ENCODE results near the gene PBXIP1. TPM values are rescaled to one million over a fixed set of nuclear protein-coding genes. Genes with fewer than 3 reads are reported as not detected.
A peak's percentile ranks its signal among the peaks of the same experiment; 100 is the strongest.
"Not testable (repeated sequence)": the region's sequence is repeated elsewhere in the genome, so short reads cannot be mapped to it uniquely, and the experiment has no call there.

PBXIP1 gene
- total RNA-seq, 1 donor from 2014 or later, result 23.6 TPM

DNA sequence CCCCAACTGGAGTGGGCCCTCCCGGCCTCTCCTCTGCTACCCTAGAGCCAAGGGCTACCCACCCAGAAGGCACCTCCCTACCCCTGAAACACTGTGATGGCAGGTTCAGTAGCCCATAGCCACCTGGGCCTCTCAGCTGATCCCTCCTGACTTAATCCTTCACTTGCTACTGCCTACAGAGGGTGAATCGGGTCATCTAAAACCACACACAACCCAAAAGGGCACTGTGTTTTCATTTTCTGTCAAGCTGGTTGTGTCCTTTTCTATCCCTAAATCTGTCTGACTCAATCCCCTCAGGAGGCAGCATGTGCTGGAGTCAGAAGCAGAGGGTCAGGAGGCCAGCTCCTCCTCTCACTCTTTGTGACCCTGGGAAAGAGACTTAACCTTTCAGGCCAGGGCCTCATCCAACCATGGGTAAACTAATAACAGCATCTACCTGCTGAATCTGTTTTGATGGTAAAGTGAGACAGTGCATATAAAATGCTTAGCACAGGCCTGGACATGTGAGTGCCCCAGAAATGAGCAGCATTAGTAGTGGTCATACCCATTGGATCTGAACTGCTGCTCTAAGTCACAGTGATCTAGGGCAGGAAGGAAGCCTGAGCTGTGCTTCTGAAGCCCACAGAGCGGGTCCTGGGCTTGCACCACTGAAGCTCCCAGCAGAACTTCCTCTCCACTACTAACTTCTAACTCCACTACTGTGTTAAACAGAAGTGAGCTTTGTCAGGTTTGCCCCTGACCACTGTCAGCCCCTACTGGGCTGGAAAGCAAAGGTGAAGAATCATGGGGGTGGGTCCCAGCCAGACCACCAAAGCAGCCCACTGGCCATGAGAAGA, 30.3 kb downstream of the PBXIP1 start:
- H3K4me1 Mint-ChIP-seq (ENCODE audit: low read depth), result peaks cover 9% of the 10 kb centered on the region
- no peak for DNase-seq (ENCODE audit: low spot score)
- peaks cover 53% of the 10 kb centered on the region for H3K36me3 Mint-ChIP-seq (ENCODE audit: low read depth)
- H3K9me3 Mint-ChIP-seq, result no peaks in the 10 kb centered on the region
- peak overlapping the region; percentile 9 for H3K27ac Mint-ChIP-seq
- H3K4me3 Mint-ChIP-seq (ENCODE audit: low read depth), result no peak overlapping the region
- intact Hi-C loops (cut with micrococcal nuclease), result no loop called here
- H3K27me3 Mint-ChIP-seq (ENCODE audit: low read depth), result no peaks in the 10 kb centered on the region

DNA sequence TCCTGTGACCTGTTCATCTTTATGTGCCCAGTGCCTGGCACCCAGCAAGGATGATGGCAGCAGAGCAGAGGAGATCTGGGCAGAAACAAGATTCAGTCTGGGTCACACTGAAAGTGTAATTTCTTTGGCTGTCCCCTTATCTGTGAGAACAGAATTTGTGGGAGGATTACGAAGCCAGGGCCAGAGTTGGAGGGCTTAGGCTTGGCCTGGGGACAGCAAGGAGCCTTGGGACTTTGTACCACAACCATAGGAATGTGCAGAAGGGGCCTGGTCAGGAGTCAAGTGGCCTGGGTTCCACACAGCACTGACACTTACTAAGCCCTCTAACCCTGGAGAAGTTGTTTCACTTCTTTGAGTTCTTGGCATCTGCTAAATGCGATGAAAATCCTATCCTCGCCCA, 32.2 kb downstream of the PBXIP1 start:
- Mint-ChIP-seq H3K4me1 (ENCODE audit: low read depth) (peaks cover 9% of the 10 kb centered on the region), H3K9me3 (no peaks in the 10 kb centered on the region), H3K27ac (no peak overlapping the region), H3K4me3 (ENCODE audit: low read depth) (no peak overlapping the region), H3K36me3 (ENCODE audit: low read depth) (peaks cover 40% of the 10 kb centered on the region), H3K27me3 (ENCODE audit: low read depth) (no peaks in the 10 kb centered on the region)
- intact Hi-C loops (cut with micrococcal nuclease), result no loop called here
- DNase-seq (ENCODE audit: low spot score), result no peak

DNA sequence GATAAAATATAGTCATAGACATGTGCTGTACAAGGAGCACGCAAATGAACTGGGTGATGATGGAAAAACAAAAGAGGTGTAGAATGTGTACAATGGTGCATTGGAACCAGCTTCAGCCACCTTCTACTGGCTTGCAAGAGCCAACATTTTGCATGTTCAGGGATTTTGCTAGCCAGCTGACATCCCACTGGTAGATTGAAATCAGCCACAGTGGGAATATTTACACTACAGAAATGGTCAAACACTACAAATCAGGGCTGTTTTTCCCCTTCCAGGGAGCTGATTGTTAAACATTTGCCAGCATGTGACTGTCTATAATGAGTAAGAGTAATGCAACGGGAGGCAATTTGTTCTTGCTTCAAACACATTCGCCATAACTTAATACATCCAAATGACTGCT, 42.6 kb downstream of the PBXIP1 start:
- H3K27me3 Mint-ChIP-seq (ENCODE audit: low read depth), result no peaks in the 10 kb centered on the region
- H3K36me3 Mint-ChIP-seq (ENCODE audit: low read depth), result peaks cover 11% of the 10 kb centered on the region
- no peaks in the 10 kb centered on the region for H3K4me1 Mint-ChIP-seq (ENCODE audit: low read depth)
- intact Hi-C loops (cut with micrococcal nuclease), result no loop called here
- H3K4me3 Mint-ChIP-seq (ENCODE audit: low read depth), result no peak overlapping the region
- DNase-seq (ENCODE audit: low spot score), result no peak
- H3K9me3 Mint-ChIP-seq, result peaks cover 6% of the 10 kb centered on the region
- no peak overlapping the region for H3K27ac Mint-ChIP-seq

DNA sequence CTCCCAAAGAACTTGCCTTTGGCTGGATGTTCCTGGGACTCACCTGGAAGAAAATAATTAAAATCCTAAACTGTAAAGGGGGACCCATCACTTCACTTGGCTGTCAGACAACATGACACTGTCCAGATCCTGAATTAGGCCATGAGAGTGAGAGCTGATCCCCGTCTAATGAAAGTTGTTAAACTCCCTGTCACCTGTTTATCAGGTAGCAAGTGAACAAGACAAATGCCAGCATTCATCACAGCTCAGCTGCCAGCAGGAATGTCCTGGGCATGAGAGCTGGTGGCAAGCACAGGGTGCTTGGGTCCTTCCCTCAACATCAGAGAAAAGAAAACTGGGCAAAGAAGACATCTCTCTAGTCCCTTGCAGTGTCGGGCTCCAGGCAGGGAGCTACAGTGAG, 43.1 kb downstream of the PBXIP1 start:
- Mint-ChIP-seq H3K4me3 (ENCODE audit: low read depth) (no peak overlapping the region), H3K36me3 (ENCODE audit: low read depth) (peaks cover 11% of the 10 kb centered on the region), H3K27ac (no peak overlapping the region), H3K4me1 (ENCODE audit: low read depth) (no peaks in the 10 kb centered on the region), H3K9me3 (peaks cover 6% of the 10 kb centered on the region), H3K27me3 (ENCODE audit: low read depth) (no peaks in the 10 kb centered on the region)
- intact Hi-C loops (cut with micrococcal nuclease), result no loop called here
- DNase-seq (ENCODE audit: low spot score), result no peak

DNA sequence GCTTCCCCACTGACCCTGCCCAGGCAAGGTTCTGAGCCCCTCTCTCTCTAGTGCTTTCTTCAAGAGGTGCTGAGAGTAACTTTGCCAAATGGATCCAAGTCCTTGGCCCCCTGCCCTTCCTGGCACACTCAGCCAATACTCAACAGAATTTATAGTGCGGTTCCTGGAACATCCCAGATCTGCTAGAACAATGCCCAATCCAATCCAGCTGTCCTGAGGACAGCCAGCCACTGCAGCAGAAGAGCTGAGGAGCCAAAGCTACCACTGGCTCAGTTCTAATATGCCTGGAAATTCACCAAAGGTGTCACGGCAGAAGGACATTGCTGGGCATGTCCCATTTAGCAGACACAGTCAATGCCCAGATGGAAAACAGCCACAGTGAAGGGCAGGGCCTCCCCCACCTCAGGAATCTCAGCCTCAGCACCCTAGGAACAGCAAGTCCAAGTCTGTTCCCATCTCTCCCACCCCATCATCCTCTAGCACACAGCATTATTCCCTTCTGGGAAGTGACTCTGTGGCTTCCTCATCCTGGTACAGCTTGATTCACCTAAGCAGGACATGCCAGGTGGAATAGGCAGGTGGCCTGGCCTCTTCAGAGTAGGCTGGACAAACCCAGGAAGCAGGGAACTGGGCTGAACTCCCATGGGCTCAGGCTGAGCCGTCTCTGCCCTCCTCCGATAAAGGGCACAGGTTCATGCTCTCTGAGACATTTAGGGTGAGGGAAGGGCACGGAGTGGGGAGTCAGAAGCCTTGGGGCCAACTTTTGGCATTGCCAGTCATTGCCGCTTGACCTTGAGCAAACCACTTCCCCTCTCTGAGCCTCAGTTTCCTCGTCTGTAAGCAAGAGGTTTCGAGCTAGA, 44.0 kb downstream of the PBXIP1 start:
- Mint-ChIP-seq H3K4me1 (ENCODE audit: low read depth) (no peaks in the 10 kb centered on the region), H3K27ac (no peak overlapping the region)
- no peak for DNase-seq (ENCODE audit: low spot score)

DNA sequence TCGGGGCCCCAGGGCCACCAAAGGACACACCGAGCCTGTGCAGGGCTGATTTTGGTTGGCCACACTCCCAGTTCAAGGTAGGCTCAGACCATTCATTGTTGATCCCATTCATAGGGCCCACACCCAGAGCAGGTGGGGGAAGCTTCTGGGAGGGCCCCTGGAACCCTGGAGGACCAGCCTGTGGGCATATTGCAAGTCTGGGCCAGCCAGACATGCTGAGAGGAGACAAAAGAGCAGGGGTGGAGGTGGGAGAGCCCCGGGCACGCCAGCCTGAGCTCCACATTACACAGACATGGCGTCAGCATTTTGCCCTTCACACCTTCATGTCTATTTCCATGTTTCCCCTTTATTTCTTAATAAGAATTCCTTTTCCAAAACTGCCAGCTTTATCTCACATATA, 45.0 kb downstream of the PBXIP1 start:
- intact Hi-C loops (cut with micrococcal nuclease), result no loop called here
- Mint-ChIP-seq H3K9me3 (no peaks in the 10 kb centered on the region), H3K36me3 (ENCODE audit: low read depth) (no peaks in the 10 kb centered on the region), H3K4me1 (ENCODE audit: low read depth) (no peaks in the 10 kb centered on the region), H3K27me3 (ENCODE audit: low read depth) (no peaks in the 10 kb centered on the region), H3K4me3 (ENCODE audit: low read depth) (no peak overlapping the region), H3K27ac (no peak overlapping the region)
- no peak for DNase-seq (ENCODE audit: low spot score)

More for the DNA sequence above, 44.0 kb downstream of the PBXIP1 start:
- peaks cover 10% of the 10 kb centered on the region for H3K36me3 Mint-ChIP-seq (ENCODE audit: low read depth)
- peaks cover 6% of the 10 kb centered on the region for H3K9me3 Mint-ChIP-seq
- no peaks in the 10 kb centered on the region for H3K27me3 Mint-ChIP-seq (ENCODE audit: low read depth)
- no peak overlapping the region for H3K4me3 Mint-ChIP-seq (ENCODE audit: low read depth)
- intact Hi-C loops (cut with micrococcal nuclease), result no loop called here

DNA sequence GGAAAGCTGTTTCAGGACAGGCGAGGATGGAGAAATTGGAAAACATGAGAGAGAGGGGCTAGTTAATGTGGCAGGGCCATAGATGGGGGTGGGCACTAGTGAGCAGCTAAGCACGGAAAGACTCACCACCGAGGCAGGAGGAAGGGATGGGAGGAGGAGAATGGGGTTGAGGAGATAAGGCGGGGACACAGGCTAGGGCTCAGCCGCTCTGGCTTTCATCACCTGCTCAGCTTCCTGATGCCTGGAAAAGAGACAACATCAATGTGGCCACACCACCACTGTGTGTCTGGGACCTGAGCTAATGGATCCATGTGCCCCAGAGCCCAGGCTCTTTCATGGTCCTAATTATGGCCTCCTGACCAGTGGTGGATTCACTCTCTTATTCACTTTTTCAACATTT, 47.0 kb downstream of the PBXIP1 start:
- Mint-ChIP-seq H3K36me3 (ENCODE audit: low read depth) (no peaks in the 10 kb centered on the region), H3K4me3 (ENCODE audit: low read depth) (no peak overlapping the region), H3K4me1 (ENCODE audit: low read depth) (no peaks in the 10 kb centered on the region), H3K27ac (no peak overlapping the region), H3K27me3 (ENCODE audit: low read depth) (no peaks in the 10 kb centered on the region), H3K9me3 (no peaks in the 10 kb centered on the region)
- intact Hi-C loops (cut with micrococcal nuclease), result no loop called here
- no peak for DNase-seq (ENCODE audit: low spot score)

DNA sequence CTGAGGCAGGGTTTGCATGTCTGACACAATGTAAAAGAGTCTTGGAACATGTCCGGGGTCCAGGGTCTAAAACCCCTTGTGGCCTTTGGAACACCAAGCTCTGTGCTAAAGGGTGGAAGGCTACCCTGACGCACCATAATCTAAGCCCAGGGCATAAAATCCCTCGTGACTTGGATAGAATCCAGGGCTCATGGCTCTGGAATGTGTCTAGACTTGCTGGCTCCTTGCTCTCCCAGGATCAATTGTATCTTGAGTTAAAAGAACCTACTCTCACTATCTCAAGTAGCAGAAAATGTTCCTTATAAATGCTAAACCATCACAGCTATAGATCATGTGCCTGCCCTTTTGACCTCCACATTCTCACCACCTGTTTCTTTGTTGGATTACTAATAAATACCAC, 47.8 kb downstream of the PBXIP1 start:
- H3K27ac Mint-ChIP-seq; H3K9me3 Mint-ChIP-seq; H3K4me1 Mint-ChIP-seq (ENCODE audit: low read depth); H3K27me3 Mint-ChIP-seq (ENCODE audit: low read depth); DNase-seq (ENCODE audit: low spot score); intact Hi-C loops (cut with micrococcal nuclease); H3K36me3 Mint-ChIP-seq (ENCODE audit: low read depth); H3K4me3 Mint-ChIP-seq (ENCODE audit: low read depth): not testable (repeated sequence)

DNA sequence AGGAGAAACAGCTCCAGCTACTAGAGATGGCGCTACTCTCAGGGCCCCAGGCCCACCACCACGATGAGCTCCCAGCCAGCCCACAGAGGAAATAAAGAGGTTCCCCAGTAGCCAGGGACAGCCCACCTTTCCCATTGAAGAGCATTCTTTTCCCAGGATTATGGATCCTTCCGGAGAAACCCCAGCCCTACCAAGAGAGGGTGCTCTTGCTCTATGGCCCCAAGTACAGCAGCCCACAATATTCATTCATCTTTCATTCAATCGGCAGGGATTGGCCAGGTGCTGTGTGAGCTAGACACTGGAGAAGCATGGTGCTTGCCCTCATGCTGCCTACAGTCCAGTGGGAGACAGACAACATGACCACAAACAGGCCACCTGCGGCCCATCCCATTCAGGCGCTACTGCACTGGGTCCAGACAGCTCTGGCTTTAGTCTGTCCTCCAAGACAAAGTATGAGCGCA, 49.2 kb downstream of the PBXIP1 start:
- no peak overlapping the region for H3K27ac Mint-ChIP-seq
- no peaks in the 10 kb centered on the region for H3K9me3 Mint-ChIP-seq
- no peaks in the 10 kb centered on the region for H3K36me3 Mint-ChIP-seq (ENCODE audit: low read depth)
- intact Hi-C loops (cut with micrococcal nuclease), result no loop called here
- DNase-seq (ENCODE audit: low spot score), result no peak
- no peaks in the 10 kb centered on the region for H3K27me3 Mint-ChIP-seq (ENCODE audit: low read depth)
- no peak overlapping the region for H3K4me3 Mint-ChIP-seq (ENCODE audit: low read depth)
- no peaks in the 10 kb centered on the region for H3K4me1 Mint-ChIP-seq (ENCODE audit: low read depth)

DNA sequence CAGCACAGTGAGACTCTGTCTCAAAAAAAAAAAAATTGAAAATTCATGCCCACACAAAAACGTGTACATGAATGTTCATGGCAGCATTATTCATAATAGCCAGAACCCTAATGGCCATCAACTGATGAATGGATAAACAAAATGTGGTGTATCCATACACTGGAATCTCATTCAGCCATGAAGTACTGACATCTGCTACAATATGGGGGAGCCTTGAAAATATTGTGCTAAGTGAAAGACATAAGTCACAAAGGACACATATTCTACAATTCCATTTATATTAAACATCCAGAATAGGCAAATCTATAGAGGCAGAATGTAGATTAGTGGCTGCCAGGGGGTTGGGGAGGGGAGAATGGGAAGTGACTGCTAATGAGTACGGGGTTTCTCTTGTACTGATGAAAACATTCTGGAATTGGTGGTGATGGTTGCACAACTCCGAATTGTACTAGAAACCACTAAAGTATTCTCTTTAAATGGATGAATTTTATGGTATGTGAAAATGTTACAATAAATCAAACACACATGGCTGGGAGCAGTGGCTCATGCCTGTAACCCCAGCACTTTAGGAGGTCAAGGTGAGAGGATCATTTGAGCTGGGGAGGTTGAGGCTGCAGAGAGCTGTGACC, 52.8 kb downstream of the PBXIP1 start:
- intact Hi-C loops (cut with micrococcal nuclease), result no loop called here
- Mint-ChIP-seq H3K9me3 (no peaks in the 10 kb centered on the region), H3K36me3 (ENCODE audit: low read depth) (no peaks in the 10 kb centered on the region), H3K27me3 (ENCODE audit: low read depth) (no peaks in the 10 kb centered on the region), H3K4me1 (ENCODE audit: low read depth) (no peaks in the 10 kb centered on the region), H3K27ac (no peak overlapping the region), H3K4me3 (ENCODE audit: low read depth) (no peak overlapping the region)
- DNase-seq (ENCODE audit: low spot score), result no peak

DNA sequence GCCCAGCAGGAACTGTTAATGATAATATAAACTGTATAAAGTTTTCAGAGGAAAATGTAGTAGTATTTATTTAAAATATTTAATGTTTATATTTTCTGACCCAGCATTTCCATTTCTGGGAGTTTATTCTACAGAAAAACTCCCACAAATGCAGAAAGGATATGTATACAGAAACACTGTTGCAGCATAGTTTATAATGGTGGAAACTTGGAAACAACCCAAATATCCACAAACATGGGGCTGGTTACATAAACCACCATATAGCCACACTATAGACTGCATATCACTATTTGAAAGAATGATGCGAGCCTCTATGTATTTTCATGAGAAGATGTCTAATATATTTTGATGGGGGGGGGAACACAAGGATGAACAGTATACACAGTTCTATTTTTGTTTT, 54.3 kb downstream of the PBXIP1 start:
- Mint-ChIP-seq H3K9me3 (no peaks in the 10 kb centered on the region), H3K4me3 (ENCODE audit: low read depth) (no peak overlapping the region), H3K36me3 (ENCODE audit: low read depth) (no peaks in the 10 kb centered on the region), H3K27me3 (ENCODE audit: low read depth) (no peaks in the 10 kb centered on the region), H3K27ac (no peak overlapping the region), H3K4me1 (ENCODE audit: low read depth) (no peaks in the 10 kb centered on the region)
- DNase-seq (ENCODE audit: low spot score), result no peak
- intact Hi-C loops (cut with micrococcal nuclease), result no loop called here

DNA sequence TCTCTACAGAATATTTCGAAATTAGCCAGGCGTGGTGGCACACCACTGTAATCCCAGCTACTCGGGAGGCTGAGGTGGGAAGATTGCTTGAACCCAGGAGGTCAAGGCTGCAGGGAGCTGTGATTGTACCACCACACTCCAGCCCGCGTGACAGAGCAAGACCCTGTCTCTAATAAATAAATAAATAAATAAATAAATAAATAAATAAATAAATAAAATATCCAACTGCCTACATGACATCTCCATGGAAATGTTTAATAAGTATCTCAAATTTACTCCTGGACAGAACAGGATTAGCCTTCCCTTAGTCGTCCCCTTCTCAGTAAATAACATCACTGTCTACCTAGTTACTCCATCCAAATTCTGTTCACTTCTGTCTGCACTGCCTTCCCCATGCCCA, 56.9 kb downstream of the PBXIP1 start:
- Mint-ChIP-seq H3K4me1 (ENCODE audit: low read depth) (no peaks in the 10 kb centered on the region), H3K36me3 (ENCODE audit: low read depth) (no peaks in the 10 kb centered on the region), H3K9me3 (no peaks in the 10 kb centered on the region), H3K27me3 (ENCODE audit: low read depth) (peaks cover 2% of the 10 kb centered on the region), H3K27ac (no peak overlapping the region), H3K4me3 (ENCODE audit: low read depth) (no peak overlapping the region)
- intact Hi-C loops (cut with micrococcal nuclease), result no loop called here
- no peak for DNase-seq (ENCODE audit: low spot score)

Data from activated T-helper 2 cell treated with anti-CD3 and anti-CD28 coated beads, Interferon-gamma antibody, Interleukin-2, Interleukin-4, amounts not matched to agents 10 μg/mL and 5 μg/mL and 100 μg/mL, durations not matched to agents 14 hours and 24 hours and 36 hours (primary cell).